HG03439 (cell line): ENCODE measurements around the gene DLG5.
"Not testable (repeated sequence)": the region's sequence is repeated elsewhere in the genome, so short reads cannot be mapped to it uniquely, and the experiment has no call there.

Experiments
- ATAC-seq: cut with Tn5 transposase; IDR thresholded peaks from one replicate; pipeline ENCODE4 v1.9.1; 2021; ENCODE audit warnings: mild to moderate bottlenecking, moderate library complexity; ENCODE audit not compliant: unreplicated experiment

Gene DLG5

GRCh38 chr10:77772852-77773600 lies 153.5 kb downstream of the DLG5 start:
- ATAC-seq: not testable (repeated sequence)

- ATAC-seq: no peak
Observed at GRCh38 chr10:77771851-77772250, 154.7 kb downstream of the DLG5 start.

DNA sequence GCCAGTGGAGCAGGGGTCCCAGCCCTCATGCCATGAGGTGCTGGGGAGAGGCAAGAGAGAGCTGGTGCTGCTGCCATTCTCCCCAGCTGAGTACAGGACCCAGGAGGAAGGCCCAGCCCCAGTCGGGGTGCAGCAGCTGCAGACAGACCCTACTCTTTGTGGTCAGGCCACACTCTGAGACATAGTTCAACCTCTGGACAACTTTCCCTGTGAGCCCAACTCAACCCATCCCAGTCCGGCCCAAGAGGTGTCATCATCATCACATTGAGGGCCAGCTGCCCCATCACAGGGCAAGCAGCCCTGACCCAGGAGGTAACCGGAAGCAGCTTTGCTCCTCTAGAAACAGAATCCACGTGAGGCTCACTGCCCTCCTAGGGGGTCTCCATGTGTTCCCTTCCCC lies 155.1 kb downstream of the DLG5 start:
- ATAC-seq: no peak

DNA sequence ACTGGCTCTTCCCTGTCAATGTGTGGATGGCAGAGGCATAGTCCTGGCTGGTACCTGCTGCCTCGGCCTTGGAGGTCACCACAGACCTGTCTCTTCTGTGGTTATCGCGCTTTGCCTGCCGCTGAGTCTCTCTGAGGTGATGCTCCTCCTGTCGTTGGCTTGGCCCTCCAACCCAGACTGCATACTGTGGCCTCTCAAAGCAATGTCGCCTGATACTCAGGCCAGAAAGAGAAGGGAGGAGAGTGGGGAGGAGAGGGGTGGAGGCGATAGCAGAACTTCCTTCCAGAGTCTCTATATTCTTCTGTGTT lies 155.7 kb downstream of the DLG5 start:
- ATAC-seq: no peak

DNA sequence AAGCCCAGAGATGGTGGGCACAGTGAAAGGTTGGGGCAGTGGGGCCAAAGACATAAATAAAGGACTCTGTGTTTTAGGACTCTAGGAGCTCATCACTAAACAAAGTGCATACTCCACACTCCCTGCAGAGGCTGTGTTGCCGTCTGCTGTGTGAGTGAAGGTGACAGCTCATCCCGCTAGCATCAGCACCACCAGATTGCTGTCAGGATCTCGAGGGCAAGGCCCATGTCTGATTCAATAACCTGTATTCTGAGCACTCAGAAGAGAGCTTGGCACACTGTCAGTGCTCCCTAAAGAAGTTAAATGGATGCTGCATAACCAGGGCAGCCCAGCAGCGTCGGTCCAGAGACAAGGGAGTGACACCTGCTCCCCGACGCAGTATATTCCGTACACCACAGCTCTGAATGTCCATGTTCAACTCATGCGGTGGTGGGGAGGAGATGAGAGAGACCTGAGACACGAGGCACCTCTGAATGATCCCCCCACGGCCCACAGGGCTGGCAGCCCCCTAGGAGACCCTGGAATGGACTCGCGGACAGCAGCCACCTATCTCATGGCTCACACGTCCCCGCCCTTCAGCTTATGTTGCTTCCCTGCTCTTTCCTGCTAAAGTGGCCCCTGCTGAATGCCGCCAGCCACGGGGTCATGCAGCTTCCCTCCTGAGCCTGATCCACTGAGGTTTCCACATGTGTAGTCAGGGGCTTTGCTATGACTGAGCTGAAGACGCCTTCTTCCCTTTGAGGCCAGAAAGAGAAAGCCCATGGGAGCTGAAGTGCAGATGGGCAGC lies 156.3 kb downstream of the DLG5 start:
- no peak for ATAC-seq

- ATAC-seq: no peak
Observed at GRCh38 chr10:77768039-77768438, 158.5 kb downstream of the DLG5 start.

GRCh38 chr10:77763453-77764430 lies 162.8 kb downstream of the DLG5 start:
- ATAC-seq: no peak

- ATAC-seq: not testable (repeated sequence)
Observed at GRCh38 chr10:77758406-77758805, 168.1 kb downstream of the DLG5 start.

DNA sequence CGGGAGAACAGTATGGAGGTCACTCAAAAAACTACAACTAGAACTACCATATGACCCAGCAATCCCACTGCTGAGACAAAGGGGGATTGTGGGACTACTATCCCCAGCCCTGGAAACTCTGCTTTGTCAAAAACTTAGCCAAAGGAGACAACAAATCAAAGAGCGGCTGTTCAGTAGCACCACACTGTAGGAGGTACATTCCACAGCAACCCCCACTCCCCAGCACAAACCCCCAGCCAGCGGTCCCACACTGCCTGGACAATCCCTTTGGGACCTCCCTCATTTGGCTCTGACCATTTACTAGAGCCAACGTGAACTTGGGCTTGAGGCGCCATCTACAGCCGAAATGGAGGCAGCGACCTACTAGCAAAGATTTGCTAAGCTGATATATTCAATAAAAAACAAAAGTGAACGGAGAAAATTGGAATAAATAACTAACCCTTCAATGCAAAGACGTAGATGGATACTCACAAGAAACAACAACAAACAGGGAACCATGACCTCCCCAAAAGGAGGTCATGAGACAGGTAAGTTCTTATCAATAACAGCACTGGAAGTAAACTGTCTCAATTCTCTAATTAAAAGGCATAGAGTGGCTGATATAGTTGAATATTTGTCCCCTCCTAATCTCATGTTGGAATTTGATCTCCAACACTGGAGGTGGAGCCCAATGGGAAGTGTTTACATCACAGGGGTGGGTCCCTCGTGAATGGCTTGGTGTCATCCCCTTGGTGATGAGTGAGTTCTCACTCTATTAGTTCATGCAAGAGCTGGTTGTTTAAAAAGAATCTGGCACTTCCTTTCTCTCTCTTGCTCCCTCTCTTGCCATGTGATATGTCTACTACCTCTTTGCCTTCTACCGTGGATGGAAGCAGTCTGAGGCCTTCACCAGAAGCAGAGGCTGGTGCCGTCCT lies 170.0 kb downstream of the DLG5 start:
- no peak for ATAC-seq

- ATAC-seq: no peak
Observed at GRCh38 chr10:77746047-77746707, 180.4 kb downstream of the DLG5 start.

DNA sequence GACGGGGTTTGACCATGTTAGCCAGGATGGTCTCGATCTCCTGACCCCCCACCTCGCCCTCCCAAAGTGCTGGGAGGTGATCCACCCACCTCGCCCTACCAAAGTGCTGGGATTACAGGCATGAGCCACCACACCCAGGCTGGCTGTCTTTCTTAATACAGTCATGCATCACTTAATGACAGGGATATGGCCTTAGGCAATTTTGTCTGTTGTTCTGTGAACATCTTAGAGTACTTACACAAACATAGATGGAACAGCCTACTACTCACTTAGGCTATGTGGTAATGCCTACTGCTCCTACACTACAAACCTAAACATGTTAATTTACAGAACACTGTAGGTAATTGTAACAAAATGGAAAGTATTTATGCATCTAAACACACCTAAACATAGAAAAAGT lies 182.3 kb downstream of the DLG5 start:
- ATAC-seq: no peak

DNA sequence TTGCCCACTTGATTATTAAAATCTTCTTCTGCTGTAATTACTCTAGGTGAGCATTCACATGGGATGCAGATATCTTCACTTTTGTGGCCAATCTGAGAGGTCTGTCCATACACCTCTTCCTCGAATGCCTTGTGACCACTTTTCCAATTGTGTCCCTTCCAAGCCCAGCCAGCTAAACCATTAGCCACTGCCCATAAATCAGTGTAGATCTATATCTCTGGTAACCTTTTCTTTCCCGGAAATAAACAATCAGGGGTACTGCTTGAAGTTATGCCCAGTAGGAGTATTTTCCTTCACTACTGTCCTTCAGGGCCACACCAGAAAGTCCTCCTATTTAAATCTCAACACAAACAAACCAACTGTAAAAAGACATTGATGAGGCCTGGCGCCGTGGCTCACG lies 184.4 kb downstream of the DLG5 start:
- no peak for ATAC-seq

- no peak for ATAC-seq
Observed at GRCh38 chr10:77741746-77742145, 184.8 kb downstream of the DLG5 start.
